HG03039 (cell line): ENCODE measurements around the gene TBC1D5.
A peak's percentile ranks its signal among the peaks of the same experiment; 100 is the strongest.
"Not testable (repeated sequence)": the region's sequence is repeated elsewhere in the genome, so short reads cannot be mapped to it uniquely, and the experiment has no call there.

ENCODE experiments used
- ATAC-seq: cut with Tn5 transposase; IDR thresholded peaks from one replicate; pipeline ENCODE4 v1.9.1; 2021; ENCODE audit warnings: mild to moderate bottlenecking, moderate library complexity; ENCODE audit not compliant: unreplicated experiment

The TBC1D5 gene

GRCh38 chr3:17714473-17714872 lies 28.0 kb downstream of the TBC1D5 start:
- ATAC-seq, result no peak

GRCh38 chr3:17709236-17709810 lies 33.1 kb downstream of the TBC1D5 start:
- ATAC-seq, result no peak

- no peak for ATAC-seq
These were observed 34.5 kb downstream of the TBC1D5 start for GRCh38 chr3:17707813-17708543.

GRCh38 chr3:17705991-17706390 lies 36.4 kb downstream of the TBC1D5 start:
- not testable (repeated sequence) for ATAC-seq

- not testable (repeated sequence) for ATAC-seq
These were observed 42.6 kb downstream of the TBC1D5 start for GRCh38 chr3:17699815-17700214.

GRCh38 chr3:17695665-17696064 lies 46.8 kb downstream of the TBC1D5 start:
- not testable (repeated sequence) for ATAC-seq

- ATAC-seq, result not testable (repeated sequence)
These were observed 48.8 kb downstream of the TBC1D5 start for GRCh38 chr3:17693670-17693999.

- ATAC-seq, result not testable (repeated sequence)
These were observed 49.4 kb downstream of the TBC1D5 start for GRCh38 chr3:17692846-17693669.

GRCh38 chr3:17687566-17687965 lies 54.9 kb downstream of the TBC1D5 start:
- no peak for ATAC-seq

GRCh38 chr3:17686613-17687012 lies 55.8 kb downstream of the TBC1D5 start:
- no peak for ATAC-seq

GRCh38 chr3:17683542-17684207 lies 58.8 kb downstream of the TBC1D5 start:
- no peak for ATAC-seq

- ATAC-seq, result no peak
These were observed 61.9 kb downstream of the TBC1D5 start for GRCh38 chr3:17680530-17680929.

- peak; percentile 84 for ATAC-seq
These were observed 64.2 kb downstream of the TBC1D5 start for GRCh38 chr3:17678116-17678741.

- ATAC-seq, result no peak
These were observed 68.2 kb downstream of the TBC1D5 start for GRCh38 chr3:17674082-17674686.

GRCh38 chr3:17672506-17672905 lies 69.9 kb downstream of the TBC1D5 start:
- no peak for ATAC-seq

- no peak for ATAC-seq
These were observed 71.7 kb downstream of the TBC1D5 start for GRCh38 chr3:17670749-17671148.

- ATAC-seq, result no peak
These were observed 77.5 kb downstream of the TBC1D5 start for GRCh38 chr3:17664923-17665322.

- ATAC-seq, result no peak
These were observed 86.2 kb downstream of the TBC1D5 start for GRCh38 chr3:17656264-17656663.

GRCh38 chr3:17655743-17656142 lies 86.7 kb downstream of the TBC1D5 start:
- ATAC-seq, result peak; percentile 51

GRCh38 chr3:17649748-17650147 lies 92.7 kb downstream of the TBC1D5 start:
- ATAC-seq, result not testable (repeated sequence)
